ENCODE measurements around the gene ITGB5.

DNA sequence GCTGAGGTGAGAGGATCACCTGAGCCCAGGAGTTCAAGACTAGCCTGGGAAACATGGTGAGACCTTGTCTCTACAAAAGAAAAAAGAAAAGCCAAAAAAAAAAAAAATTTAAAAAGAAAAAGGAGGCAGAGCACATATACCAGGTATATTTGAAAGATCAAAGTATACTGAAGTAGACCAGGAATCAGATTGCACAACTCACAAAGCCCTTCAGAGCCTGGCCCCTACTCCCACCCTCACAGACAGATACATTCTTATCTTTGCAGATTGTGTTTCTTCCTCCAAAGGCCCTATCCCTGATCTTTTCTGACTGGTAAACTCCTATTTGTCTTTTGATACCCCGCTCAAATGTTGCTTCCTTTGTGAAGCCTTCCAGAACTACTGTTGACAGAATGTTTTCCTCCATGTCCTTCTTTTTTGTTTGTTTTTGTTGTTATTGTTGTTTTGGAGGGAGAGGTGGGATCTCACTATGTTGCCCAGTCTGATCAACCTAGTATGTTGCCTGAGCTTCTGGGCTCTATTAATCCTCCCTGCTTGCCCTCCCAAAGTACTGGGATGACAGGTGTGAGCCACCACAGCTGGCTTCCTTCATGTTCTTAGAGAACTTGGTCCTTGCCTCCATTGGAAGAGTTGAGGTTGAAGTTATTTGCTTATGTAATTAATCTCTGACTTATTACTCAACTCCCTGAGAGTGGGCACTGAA, 9.8 kb upstream of the ITGB5 start:
- TF ChIP-seq, protein P1, sequence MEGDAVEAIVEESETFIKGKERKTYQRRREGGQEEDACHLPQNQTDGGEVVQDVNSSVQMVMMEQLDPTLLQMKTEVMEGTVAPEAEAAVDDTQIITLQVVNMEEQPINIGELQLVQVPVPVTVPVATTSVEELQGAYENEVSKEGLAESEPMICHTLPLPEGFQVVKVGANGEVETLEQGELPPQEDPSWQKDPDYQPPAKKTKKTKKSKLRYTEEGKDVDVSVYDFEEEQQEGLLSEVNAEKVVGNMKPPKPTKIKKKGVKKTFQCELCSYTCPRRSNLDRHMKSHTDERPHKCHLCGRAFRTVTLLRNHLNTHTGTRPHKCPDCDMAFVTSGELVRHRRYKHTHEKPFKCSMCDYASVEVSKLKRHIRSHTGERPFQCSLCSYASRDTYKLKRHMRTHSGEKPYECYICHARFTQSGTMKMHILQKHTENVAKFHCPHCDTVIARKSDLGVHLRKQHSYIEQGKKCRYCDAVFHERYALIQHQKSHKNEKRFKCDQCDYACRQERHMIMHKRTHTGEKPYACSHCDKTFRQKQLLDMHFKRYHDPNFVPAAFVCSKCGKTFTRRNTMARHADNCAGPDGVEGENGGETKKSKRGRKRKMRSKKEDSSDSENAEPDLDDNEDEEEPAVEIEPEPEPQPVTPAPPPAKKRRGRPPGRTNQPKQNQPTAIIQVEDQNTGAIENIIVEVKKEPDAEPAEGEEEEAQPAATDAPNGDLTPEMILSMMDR (IDR thresholded peaks at IDR 0.05; ENCODE audit: low read depth, low read length), result no peak
- no peak for TF ChIP-seq EZH2phosphoT487 (IDR thresholded peaks at IDR 0.05; ENCODE audit: low read depth)
